NCI-H446 (cell line): ENCODE measurements around the gene DEFB128.
"Not testable (repeated sequence)": the region's sequence is repeated elsewhere in the genome, so short reads cannot be mapped to it uniquely, and the experiment has no call there.

Experiments used
- DNase-seq, 2 experiments: peaks; one replicate each; lab custom pipeline; 2025; lab: John Stamatoyannopoulos, UW

DEFB128 gene

GRCh38 chr20:189611-190010 lies at the start of gene DEFB128:
Gene DEFB128, minus strand, starts transcription at chr20:189711. Its CDS starts 88 bp downstream, at chr20:189623.
- DNase-seq = no peak

- DNase-seq = no peak
Observed at GRCh38 chr20:237929-238328, 48.4 kb upstream of the DEFB128 start.

- DNase-seq = no peak
Observed at GRCh38 chr20:237489-237888, 48.0 kb upstream of the DEFB128 start.

- DNase-seq = no peak
Observed at GRCh38 chr20:235891-236290, 46.4 kb upstream of the DEFB128 start.

GRCh38 chr20:227439-228105 lies 38.1 kb upstream of the DEFB128 start:
- no peak for DNase-seq

- DNase-seq = no peak
Observed at GRCh38 chr20:226958-227357, 37.4 kb upstream of the DEFB128 start, which contains the start of gene DEFB129. Gene DEFB129, plus strand, starts transcription at chr20:227258. Its CDS starts 31 bp downstream, at chr20:227289.

- not testable (repeated sequence) for DNase-seq
Observed at GRCh38 chr20:225879-226278, 36.4 kb upstream of the DEFB128 start.

- no peak for DNase-seq
Observed at GRCh38 chr20:221258-221830, 31.8 kb upstream of the DEFB128 start.

GRCh38 chr20:219290-220115 lies 30.0 kb upstream of the DEFB128 start:
- DNase-seq = peak; percentile 19 to 26

- DNase-seq = no peak
Observed at GRCh38 chr20:217266-217665, 27.8 kb upstream of the DEFB128 start.

GRCh38 chr20:215796-216195 lies 26.3 kb upstream of the DEFB128 start:
- DNase-seq = no peak

GRCh38 chr20:214383-214782 lies 24.9 kb upstream of the DEFB128 start:
- DNase-seq = no peak

GRCh38 chr20:210809-211502 lies 21.4 kb upstream of the DEFB128 start:
- no peak for DNase-seq

GRCh38 chr20:208942-209566 lies 19.5 kb upstream of the DEFB128 start:
- DNase-seq = peak; percentile 1 to 53

- DNase-seq = not testable (repeated sequence)
Observed at GRCh38 chr20:203630-204029, 14.1 kb upstream of the DEFB128 start.

GRCh38 chr20:199996-200395 lies 10.5 kb upstream of the DEFB128 start:
- DNase-seq = no peak

- no peak for DNase-seq
Observed at GRCh38 chr20:198225-198624, 8.7 kb upstream of the DEFB128 start.

- DNase-seq = no peak
Observed at GRCh38 chr20:187733-188132, 1.8 kb downstream of the DEFB128 start.

GRCh38 chr20:184288-184687 lies 5.2 kb downstream of the DEFB128 start:
- no peak for DNase-seq

- no peak for DNase-seq
Observed at GRCh38 chr20:168876-169275, 20.6 kb downstream of the DEFB128 start.

GRCh38 chr20:164618-165017 lies 24.9 kb downstream of the DEFB128 start:
- no peak for DNase-seq

GRCh38 chr20:157154-157553 lies 32.4 kb downstream of the DEFB128 start, which contains the start of gene DEFB127:
Gene DEFB127, plus strand, starts transcription at chr20:157454. Its CDS starts 91 bp downstream, at chr20:157545.
- DNase-seq = no peak
